ACC112 (cell line): ENCODE results near the gene AP1M2.
"Not testable (repeated sequence)": the region's sequence is repeated elsewhere in the genome, so short reads cannot be mapped to it uniquely, and the experiment has no call there.

Source experiments
- H2AFZ ChIP-seq: fragments of 200-600 bp; sonication (generic); one replicate; pipeline ENCODE4 v1.6.0; 2017; ENCODE audit warnings: antibody characterized with exemption, low read length; ENCODE audit not compliant: unreplicated experiment
- H3K27ac ChIP-seq: fragments of 200-600 bp; sonication (generic); 2 replicates; pipeline ENCODE4 v1.5.1; 2014; ENCODE audit warnings: low read depth, mild to moderate bottlenecking, antibody characterized with exemption, low read length, moderate library complexity
- H3K27me3 ChIP-seq: fragments of 200-600 bp; sonication (generic); 2 replicates; pipeline ENCODE4 v1.6.1; 2014; ENCODE audit warnings: mild to moderate bottlenecking, antibody characterized with exemption, low read length, moderate library complexity, mixed read lengths; ENCODE audit not compliant: insufficient read depth
- H3K36me3 ChIP-seq: fragments of 200-600 bp; sonication (generic); 2 replicates; pipeline ENCODE4 v1.6.1; 2016; ENCODE audit warnings: mild to moderate bottlenecking, antibody characterized with exemption, low read length, moderate library complexity, mixed read lengths; ENCODE audit not compliant: insufficient read depth
- H3K4me1 ChIP-seq: fragments of 200-600 bp; sonication (generic); one replicate; pipeline ENCODE4 v1.6.1; 2016; ENCODE audit warnings: low read length, mixed read lengths; ENCODE audit not compliant: insufficient read depth, unreplicated experiment, control insufficient read depth
- H3K4me3 ChIP-seq: fragments of 200-600 bp; sonication (generic); 2 replicates; pipeline ENCODE4 v1.5.1; 2014; ENCODE audit warnings: mild to moderate bottlenecking, low read depth, low read length
- H3K79me2 ChIP-seq: fragments of 200-600 bp; sonication (generic); one replicate; pipeline ENCODE4 v1.6.0; 2016; ENCODE audit warnings: low read length; ENCODE audit not compliant: control insufficient read depth, unreplicated experiment, insufficient read depth

The AP1M2 gene

DNA sequence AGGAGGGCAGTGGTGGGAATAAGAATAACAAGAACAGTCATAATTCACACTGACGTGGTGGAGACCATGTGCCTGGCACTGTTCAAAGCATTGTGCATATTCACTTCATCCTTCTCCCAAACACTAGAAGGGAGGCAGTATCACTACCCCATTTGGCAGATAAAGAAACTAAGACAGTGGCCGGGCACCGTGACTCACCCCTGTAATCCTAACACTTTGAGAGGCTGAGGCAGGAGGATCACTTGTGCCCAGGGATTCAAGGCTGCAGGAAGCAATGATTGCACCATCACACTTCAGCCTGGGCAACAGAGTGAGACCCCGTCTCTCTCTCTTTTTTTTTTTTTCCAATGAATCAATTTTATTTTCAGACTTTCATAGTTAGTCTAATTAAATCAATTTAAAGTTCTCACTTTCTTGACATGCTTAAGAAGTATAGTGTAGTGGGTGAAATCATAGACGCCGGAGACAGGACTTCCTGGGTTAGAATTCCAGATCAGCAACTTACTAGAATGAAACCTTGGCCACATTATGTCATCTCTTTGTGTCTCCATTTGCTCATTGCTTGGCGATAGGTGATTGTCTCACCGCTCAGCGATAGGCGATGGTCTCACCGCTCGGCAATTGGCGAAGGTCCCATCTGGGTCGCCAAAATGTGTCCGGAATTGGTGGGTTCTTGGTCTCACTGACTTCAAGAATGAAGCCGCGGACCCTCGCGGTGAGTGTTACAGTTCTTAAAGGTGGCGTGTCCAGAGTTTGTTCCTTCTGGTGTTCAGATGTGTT is 48.7 kb downstream of the AP1M2 start:
- H3K27me3 ChIP-seq, result no peaks in the 10 kb centered on the region
- H3K4me1 ChIP-seq, result peaks cover 2% of the 10 kb centered on the region
- no peak overlapping the region for H3K27ac ChIP-seq
- no peaks in the 10 kb centered on the region for H3K36me3 ChIP-seq
- no peak overlapping the region for H3K4me3 ChIP-seq
- no peaks in the 10 kb centered on the region for H3K79me2 ChIP-seq
- H2AFZ ChIP-seq, result no peak overlapping the region

DNA sequence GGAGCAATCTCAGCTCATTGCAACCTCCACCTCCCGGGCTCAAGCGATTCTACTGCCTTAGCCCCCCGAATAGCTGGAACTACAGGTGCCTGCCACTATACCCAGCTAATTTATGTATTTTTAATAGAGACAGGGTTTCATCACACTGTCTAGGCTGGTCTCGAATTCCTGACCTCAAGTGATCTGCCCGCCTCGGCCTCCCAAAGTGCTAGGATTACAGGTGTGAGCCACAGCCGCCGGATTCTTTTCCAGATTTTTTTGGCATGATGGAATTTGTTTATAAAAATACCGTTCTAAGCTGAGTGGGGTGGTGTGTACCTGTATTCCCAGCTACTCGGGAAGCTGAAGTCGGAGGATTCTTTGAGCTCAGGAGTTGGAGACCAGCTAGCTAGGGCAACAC is 49.4 kb downstream of the AP1M2 start:
- H2AFZ ChIP-seq, result no peak overlapping the region
- no peaks in the 10 kb centered on the region for H3K36me3 ChIP-seq
- H3K4me1 ChIP-seq, result no peaks in the 10 kb centered on the region
- no peaks in the 10 kb centered on the region for H3K79me2 ChIP-seq
- H3K27ac ChIP-seq, result no peak overlapping the region
- H3K27me3 ChIP-seq, result no peaks in the 10 kb centered on the region
- no peak overlapping the region for H3K4me3 ChIP-seq

DNA sequence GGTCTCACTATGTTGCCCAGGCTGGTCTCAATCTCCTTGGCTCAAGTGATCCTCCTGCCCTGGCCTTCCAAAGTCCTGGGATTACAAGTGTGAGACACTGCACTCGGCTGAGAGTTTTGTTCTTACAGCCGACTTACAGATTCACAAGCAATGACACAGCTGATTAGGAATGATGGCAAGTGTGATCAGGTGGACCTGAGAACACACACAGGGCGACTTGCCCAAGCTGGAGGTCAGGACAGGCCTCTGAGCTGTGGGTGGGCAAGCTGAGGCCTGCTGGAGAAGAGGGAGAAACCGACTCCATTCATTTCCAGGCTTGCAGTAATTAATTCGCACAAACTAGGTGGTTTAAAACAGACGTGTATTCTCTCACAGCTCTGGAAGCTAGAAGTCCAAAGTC is 51.5 kb downstream of the AP1M2 start:
- H3K36me3 ChIP-seq, result no peaks in the 10 kb centered on the region
- no peaks in the 10 kb centered on the region for H3K27me3 ChIP-seq
- no peak overlapping the region for H3K4me3 ChIP-seq
- H3K27ac ChIP-seq, result no peak overlapping the region
- H3K79me2 ChIP-seq, result no peaks in the 10 kb centered on the region
- H2AFZ ChIP-seq, result no peak overlapping the region
- no peaks in the 10 kb centered on the region for H3K4me1 ChIP-seq

DNA sequence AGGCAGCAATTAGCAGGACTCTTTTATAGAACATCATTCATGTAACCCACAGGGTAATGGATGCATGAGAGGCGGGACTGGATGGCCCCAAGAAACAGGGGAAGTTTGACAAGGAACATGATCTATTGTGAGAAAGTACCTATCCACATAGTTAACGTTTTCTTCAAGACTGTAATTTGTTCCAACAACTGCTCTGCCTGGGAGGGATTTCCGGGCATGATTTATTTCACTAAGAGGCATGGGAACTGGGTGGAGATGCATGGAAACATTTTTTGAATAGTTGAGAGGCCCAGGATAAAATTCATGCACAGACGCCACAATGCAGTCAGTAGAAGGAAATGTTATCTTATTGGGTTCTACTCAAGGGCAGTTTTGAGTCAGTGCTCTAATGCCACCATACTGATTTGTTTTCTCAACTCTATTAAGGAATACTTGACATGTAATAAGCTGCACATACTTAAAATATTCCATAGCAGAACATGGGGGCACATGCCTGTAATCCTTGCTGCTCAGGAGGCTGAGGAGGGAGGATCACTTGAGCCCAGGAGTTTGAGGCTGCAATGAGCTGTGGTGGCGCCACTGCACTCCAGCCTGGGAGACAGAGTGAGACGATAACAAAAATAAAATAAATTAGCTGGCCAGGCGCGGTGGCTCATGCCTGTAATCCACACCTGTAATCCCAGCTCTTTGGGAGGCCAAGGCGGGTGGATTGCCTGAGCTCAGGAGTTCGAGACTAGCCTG is 53.3 kb downstream of the AP1M2 start:
- Histone ChIP-seq H3K4me3 (no peak overlapping the region), H2AFZ (no peak overlapping the region), H3K4me1 (no peaks in the 10 kb centered on the region), H3K79me2 (no peaks in the 10 kb centered on the region), H3K27me3 (no peaks in the 10 kb centered on the region), H3K27ac (peak overlapping the region; percentile 55), H3K36me3 (no peaks in the 10 kb centered on the region)

DNA sequence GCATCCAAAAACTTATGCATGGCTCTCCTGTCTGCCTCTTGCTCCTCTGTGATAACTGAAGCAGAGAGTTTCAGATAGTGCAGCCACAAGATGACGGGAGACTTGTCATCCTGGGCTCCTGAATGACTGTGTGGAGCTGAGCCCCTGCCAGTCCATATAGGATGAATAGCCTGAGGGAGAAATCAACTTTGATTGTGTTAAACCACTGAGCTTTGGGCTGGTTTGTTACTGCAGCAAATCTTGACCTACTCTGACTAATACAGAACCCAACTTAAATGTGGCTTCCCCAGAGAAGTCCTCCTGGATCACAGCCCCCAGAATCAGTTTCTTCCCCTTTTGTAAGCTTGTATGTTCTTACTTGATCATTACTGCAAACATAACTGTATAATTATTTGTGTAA is 54.7 kb downstream of the AP1M2 start:
- H3K4me3 ChIP-seq, result no peak overlapping the region
- H3K79me2 ChIP-seq, result no peaks in the 10 kb centered on the region
- no peaks in the 10 kb centered on the region for H3K27me3 ChIP-seq
- H3K27ac ChIP-seq, result no peak overlapping the region
- no peaks in the 10 kb centered on the region for H3K4me1 ChIP-seq
- H2AFZ ChIP-seq, result no peak overlapping the region
- no peaks in the 10 kb centered on the region for H3K36me3 ChIP-seq

DNA sequence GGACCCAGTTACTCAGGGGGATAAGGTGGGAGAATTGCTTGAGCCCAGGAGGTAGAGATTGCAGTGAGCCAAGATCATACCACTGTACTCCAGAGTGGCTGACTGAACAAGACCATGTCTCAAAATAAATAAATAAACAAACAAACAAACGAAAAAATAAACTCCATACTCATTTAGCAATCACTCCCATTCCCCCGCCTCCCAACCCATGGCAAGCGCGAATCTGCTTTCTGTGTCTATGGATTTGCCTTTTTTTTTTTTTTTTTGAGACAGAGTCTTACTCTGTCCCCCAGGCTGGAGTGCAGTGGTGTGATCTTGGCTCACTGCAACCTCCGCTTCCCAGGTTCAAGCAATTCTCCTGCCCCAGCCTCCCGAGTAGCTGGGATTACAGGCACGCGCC is 60.2 kb downstream of the AP1M2 start:
- H3K4me1 ChIP-seq, H3K27me3 ChIP-seq, H3K27ac ChIP-seq, H3K4me3 ChIP-seq, H3K36me3 ChIP-seq, H2AFZ ChIP-seq, H3K79me2 ChIP-seq: not testable (repeated sequence)

DNA sequence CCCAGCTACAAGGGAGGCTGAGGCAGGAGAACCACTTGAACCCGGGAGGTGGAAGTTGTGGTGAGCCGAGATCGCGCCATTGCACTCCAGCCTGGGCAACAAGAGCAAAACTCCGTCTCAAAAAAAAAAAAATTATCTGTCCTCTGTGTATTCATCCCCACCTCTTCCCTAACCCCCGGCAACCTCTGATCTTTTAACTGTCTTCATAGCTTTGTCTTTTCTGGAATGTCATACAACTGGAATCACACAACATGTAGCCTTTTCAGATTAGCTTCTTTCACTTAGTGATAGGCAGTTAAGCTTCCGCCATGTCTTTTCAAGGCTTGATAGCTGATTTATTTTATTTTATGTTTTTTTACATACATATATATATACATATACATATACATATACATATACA is 61.5 kb downstream of the AP1M2 start:
- no peaks in the 10 kb centered on the region for H3K27me3 ChIP-seq
- H3K79me2 ChIP-seq, result no peaks in the 10 kb centered on the region
- no peak overlapping the region for H3K4me3 ChIP-seq
- H3K4me1 ChIP-seq, result no peaks in the 10 kb centered on the region
- no peak overlapping the region for H3K27ac ChIP-seq
- H2AFZ ChIP-seq, result no peak overlapping the region
- no peaks in the 10 kb centered on the region for H3K36me3 ChIP-seq

DNA sequence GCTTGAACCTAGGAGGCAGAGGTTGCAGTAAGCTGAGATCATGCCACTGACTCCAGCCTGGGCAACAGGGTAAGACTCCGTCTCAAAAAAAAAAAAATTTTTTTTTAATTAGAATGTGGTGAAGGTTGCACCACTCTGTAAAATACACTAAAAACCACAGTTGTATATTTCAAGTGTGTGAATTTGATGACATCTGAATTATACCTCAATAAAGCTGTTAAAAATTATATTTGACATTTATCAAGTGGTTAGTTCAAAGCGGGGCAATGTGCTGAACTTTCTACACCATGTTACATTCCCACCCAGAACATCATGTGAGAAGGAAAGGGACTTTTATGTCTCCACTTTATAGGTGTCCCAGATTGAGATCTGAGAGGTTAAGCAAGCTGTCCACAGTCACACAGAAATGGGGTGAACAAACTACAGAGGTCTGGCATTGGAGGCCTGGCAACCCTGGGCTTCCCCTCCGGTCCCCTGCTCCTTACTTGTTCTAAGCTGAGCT is 63.9 kb downstream of the AP1M2 start:
- H2AFZ ChIP-seq, result no peak overlapping the region
- H3K4me3 ChIP-seq, result no peak overlapping the region
- H3K27me3 ChIP-seq, result no peaks in the 10 kb centered on the region
- H3K79me2 ChIP-seq, result no peaks in the 10 kb centered on the region
- H3K36me3 ChIP-seq, result no peaks in the 10 kb centered on the region
- H3K4me1 ChIP-seq, result peaks cover 6% of the 10 kb centered on the region
- no peak overlapping the region for H3K27ac ChIP-seq
